NK-92 (cell line): ENCODE data around the gene CCDC18.

Source experiments
- DNase-seq: peaks from one replicate; lab custom pipeline; 2025; ENCODE audit not compliant: unreplicated experiment; lab: John Stamatoyannopoulos, UW

The CCDC18 gene

GRCh38 chr1:93304716-93305138, 124.2 kb downstream of the CCDC18 start:
- DNase-seq = no peak

GRCh38 chr1:93306920-93307319, 126.4 kb downstream of the CCDC18 start:
- no peak for DNase-seq

GRCh38 chr1:93313026-93313425, 132.5 kb downstream of the CCDC18 start:
- no peak for DNase-seq

- no peak for DNase-seq
Observed at GRCh38 chr1:93317207-93317606, 136.7 kb downstream of the CCDC18 start.

DNA sequence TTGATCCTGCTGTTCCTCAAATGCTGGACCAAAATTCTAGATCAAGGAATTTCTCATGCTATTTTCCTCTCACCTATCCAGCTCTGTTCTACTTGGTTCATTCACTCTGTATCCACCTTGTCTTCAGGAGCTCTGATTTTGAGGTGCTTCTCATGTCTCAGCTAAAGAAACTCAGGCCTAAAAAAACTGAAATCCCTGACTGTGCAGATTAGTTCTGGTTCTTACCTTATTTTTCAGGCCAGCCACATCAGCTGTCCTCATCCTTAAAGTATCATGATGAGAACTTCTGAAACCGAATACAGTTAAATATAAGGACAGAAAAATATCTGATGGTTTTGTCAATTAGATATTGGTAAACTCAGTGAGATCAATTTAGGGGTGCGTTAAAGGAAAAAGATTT, 137.4 kb downstream of the CCDC18 start:
- DNase-seq = no peak

DNA sequence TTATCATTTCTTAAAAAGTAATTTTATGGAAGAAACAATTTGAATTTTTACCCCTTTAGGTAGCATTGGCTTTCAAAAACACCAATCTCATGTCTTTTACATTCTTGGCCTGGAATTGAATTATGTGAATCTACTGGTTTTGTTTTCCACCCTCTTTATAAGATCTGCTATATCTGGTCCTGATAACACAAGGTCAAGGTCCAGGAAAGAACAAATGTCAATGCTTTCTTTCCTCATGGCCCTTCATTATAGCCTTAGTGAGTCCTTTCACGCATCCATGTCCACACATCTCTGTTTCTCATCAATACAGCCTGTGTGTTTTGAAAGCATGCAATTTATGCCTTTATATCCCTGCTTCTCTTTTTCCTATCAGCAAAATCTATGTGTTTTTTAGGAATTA, 141.2 kb downstream of the CCDC18 start:
- no peak for DNase-seq

DNA sequence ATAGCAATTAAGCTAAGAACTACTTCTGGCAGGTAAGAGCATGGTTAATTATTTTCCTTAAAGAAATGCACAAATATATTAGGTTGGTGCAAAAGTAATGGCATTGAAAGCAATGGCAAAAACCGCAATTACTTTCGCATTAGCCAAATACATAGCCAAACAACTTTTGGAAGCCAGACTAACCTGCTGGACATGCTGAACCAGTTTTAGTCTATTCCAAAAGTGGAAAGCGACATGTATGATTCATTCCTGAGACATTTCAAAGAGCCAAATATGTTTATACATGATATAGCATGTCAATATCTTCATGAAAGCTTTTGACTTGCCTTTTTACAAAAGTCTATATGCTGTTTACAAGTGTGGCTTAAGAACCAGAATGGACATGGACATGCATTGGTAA, 141.8 kb downstream of the CCDC18 start:
- no peak for DNase-seq

- DNase-seq = no peak
Observed at GRCh38 chr1:93323185-93323820, 142.8 kb downstream of the CCDC18 start.

- no peak for DNase-seq
Observed at GRCh38 chr1:93324486-93325464, 144.3 kb downstream of the CCDC18 start.
